Right hindlimb (tissue), 1 donor: ENCODE data around the gene AP5S1.

Experiments
- DNase-seq: peaks from one replicate; pipeline ENCODE4 v3.0.0-alpha.2; 2018

AP5S1 gene

DNA sequence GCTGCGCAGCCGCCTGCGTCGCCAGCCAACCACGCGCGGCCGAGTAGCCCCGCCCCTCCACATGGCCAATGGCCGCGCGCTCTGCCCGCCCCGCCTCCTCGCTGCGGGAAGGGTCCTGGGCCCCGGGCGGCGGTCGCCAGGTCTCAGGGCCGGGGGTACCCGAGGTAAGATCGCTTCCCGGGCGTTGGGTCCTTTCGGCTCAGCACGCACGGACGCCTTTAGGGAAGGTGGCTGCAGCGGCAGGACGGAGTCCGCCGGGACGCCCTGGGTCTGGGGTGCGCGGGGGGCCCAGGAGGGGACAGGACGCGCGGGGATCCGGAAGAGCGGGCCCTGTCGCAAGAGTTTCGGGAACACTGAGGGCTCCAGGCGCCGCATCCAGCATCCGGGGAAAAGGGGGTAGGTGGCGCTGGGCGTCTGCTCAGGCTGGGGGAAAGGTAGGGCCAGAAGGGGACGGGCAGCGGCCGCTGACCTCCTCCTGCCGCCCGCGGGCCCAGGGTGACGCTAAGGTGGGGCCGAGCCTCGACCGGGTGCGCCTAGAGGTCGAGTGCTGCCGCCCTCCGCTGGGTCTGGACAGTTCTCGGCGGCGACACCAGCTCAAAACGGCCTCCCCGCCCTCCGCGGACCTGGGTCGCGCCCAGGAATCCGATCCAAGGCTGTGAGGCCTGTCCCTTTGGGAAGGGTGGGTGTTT is 26.5 kb downstream of the AP5S1 start, which contains the start of gene MAVS:
Gene MAVS, plus strand, starts transcription at position 95 of the 689 bp plus-strand sequence. CDS start 7,791 bp downstream, outside the sequence.
- DNase-seq = peak; percentile 92

DNA sequence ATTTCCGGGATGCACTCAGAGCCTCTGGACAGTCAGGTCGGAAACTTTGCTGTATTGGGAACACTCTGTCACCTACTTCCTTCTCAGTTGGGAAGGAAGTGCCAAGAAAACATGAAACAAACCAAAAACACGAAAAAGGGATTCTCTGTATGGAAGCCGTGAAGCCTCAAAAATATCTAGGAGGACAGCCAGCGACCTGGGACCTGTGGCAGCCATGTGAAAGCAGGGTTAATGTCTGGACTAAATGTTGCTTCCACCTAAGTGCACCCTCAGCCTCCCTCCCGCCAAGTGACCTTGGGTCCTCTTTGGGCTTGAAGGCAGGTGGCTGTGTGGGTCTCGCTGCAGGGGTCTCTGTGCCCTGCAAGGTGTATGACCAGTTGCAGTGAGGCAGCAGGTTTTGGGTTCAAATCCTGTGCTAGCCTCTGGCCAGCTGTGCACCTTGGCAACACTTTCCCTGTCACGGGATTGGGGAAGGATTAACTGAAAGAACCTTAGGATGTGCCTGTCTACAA is 27.1 kb downstream of the AP5S1 start:
- no peak for DNase-seq

DNA sequence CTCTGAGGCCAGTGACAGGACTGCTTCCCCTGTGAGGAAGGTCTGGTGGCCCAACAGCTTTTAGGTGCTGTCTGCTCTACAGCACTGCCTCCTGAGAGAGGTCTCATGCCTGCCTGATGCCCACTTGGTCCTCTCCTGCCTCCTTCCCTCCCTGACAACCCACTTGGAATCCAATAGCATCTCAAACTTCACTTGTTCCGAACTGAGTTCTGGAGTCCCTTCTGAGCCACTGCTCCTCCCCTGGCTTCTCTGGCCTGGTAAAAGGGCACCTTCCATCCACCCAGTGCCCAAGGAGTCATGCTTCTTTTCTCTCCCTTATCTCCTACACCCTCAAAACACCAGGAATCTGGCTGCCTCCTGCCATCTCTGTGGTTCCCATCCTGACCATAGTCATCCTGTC is 28.2 kb downstream of the AP5S1 start:
- no peak for DNase-seq

DNA sequence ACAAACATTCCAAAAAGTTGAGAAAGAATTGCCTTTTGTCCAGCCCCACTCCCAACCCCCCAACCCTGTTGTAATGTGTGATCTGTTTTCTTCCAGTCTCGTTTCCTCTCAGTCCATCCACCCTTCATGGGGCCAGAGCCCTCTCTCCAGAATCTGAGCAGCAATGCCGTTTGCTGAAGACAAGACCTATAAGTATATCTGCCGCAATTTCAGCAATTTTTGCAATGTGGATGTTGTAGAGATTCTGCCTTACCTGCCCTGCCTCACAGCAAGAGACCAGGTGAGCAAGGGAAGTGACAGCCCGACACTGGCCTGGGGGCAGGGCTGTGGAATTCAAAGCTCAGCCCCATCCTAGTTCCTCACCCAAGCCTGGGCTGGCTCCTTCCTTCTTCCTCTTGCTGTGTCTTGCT is 34.1 kb downstream of the AP5S1 start:
- DNase-seq = no peak

DNA sequence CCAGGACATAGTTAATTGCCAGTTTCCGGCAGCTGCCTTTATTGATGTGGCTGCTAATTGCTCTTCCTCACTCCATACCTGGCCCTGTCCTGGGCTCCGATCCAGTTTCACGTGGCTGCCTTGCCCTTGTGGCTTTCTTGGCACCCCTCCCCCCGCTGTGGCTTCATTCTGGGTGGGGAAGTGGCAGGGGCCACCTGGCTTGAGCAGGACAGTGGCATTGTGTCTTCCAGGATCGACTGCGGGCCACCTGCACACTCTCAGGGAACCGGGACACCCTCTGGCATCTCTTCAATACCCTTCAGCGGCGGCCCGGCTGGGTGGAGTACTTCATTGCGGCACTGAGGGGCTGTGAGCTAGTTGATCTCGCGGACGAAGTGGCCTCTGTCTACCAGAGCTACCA is 37.1 kb downstream of the AP5S1 start:
- DNase-seq = no peak

DNA sequence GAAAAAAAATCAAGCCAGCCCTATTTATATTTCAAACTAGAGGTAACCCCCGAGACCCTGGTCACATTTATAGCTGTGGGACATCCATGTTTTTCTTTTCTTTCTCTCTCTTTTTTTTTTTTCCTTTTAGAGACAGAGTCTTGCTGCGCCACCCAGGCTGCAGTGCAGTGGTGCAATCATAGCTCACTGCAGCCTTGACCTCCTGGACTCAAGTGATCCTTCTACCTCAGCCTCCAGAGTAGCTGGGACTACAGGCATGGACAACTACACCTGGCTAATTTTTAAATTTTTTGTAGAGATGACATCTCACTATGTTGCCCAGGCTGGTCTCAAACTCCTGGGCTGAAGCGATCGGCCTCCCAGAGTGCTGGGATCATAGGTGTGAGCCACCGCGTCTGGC is 38.3 kb downstream of the AP5S1 start:
- no peak for DNase-seq

DNA sequence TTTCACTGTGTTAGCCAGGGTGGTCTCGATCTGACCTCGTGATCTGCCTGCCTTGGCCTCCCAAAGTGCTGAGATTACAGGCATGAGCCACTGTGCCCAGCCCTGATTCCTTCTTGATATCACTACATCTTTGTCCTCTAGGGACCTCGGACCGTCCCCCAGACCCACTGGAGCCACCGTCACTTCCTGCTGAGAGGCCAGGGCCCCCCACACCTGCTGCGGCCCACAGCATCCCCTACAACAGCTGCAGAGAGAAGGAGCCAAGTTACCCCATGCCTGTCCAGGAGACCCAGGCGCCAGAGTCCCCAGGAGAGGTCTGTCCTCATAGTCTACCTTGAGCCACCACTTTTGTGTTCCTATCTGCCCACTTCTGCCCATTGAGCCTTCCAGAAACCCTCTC is 40.8 kb downstream of the AP5S1 start:
- DNase-seq = no peak

DNA sequence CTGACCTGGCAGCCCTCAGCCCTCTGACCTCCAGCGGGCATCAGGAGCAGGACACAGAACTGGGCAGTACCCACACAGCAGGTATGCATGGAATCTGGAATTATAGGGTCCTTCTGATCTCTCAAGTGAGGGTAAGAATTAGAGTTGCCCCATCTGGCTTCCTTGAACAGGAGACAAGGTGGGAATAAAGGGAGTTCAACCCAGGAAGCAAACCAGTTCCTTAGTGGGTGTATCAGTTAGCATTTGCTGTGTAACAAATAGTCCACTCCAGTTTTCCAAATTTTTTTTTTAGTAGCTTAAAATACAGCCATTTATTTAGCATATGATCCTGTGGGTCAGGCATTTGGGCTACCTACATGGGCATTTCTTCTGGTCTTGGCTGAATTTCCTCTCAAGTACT is 42.0 kb downstream of the AP5S1 start:
- no peak for DNase-seq

DNA sequence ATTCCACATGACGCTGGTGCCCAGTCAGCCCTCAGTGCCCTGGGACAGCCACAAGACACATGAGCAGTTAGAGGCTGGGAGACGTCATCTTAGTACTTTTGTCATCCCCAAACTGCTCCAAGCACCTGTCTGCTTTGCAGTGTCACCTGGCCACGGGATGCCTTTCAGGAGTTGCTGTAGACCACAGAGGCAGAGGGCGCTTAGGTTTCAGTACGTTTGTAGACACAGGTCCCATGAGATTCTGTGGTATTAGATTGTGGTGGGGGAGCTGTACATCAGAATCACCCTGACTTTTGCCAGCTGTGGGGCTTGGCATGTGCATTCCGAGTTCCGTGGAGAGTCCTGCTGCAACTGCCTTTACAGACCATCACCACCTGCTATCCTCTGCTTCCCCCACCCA is 43.0 kb downstream of the AP5S1 start:
- no peak for DNase-seq

DNA sequence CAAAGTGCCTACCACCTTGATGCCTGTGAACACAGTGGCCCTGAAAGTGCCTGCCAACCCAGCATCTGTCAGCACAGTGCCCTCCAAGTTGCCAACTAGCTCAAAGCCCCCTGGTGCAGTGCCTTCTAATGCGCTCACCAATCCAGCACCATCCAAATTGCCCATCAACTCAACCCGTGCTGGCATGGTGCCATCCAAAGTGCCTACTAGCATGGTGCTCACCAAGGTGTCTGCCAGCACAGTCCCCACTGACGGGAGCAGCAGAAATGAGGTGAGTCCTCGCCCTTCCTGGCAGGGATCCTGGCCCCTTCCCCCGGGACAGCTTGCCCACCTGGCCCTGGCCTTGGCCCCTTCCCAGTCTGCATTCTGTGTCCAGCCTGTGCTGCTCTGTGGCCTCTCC is 44.2 kb downstream of the AP5S1 start:
- DNase-seq = no peak

DNA sequence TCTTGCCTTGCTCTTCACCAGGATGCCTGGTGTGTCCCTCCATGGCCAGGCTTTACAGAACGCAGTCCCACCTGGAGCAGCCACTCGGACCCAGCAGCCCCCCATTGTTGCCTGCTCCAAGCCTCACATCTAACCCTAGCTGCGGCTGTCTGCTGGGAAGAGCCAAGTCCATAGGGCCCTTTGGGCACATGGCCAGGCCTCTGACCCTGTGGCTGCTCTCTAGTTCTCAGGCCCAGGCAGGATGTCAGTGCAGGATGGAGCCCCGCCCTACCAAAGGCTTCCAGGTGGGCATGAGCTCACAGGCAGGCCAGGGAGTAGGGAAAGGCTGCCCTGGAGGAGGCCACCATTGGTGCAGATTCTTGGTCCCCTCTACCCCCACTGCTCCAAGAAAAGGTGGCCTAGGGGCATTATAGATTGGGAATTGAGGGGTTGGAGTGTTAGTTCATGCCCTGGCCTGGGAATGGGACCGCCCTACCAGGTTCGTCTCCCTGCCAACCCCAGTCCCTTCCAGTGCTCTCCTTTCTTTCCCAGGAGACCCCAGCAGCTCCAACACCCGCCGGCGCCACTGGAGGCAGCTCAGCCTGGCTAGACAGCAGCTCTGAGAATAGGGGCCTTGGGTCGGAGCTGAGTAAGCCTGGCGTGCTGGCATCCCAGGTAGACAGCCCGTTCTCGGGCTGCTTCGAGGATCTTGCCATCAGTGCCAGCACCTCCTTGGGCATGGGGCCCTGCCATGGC is 45.0 kb downstream of the AP5S1 start:
- no peak for DNase-seq

DNA sequence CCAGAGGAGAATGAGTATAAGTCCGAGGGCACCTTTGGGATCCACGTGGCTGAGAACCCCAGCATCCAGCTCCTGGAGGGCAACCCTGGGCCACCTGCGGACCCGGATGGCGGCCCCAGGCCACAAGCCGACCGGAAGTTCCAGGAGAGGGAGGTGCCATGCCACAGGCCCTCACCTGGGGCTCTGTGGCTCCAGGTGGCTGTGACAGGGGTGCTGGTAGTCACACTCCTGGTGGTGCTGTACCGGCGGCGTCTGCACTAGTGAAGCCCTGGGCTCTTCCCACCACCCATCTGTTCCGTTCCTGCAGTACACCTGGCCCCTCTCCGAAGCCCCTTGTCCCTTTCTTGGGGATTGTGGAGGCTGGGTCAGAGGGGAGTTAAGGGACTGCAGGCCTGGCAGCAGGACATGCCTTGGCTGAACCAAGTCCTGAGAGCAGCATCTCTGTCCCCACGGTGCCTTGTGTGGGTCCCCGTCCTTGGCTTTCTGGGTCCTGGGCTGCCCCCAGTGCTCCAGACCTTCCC is 45.6 kb downstream of the AP5S1 start:
- no peak for DNase-seq

DNA sequence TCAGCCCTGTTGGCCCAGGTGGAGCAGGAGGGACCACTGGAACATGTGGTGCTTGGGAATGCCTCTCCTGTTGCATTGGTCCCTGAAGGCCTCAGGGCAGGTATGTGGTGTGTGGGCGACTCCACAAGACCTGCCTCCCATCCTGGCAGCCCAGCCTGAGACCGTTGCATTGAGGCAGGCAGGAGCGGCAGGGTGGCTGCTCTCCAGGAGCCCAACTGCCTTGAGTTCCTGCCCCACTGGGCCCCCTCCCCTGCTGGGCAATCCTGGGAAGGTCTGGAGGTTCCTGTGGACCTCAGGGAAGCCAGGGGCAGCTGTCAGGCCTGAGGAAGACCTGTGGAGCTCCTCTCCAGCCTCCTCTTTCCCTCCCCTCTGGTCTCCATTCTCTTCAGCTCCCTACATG is 46.1 kb downstream of the AP5S1 start:
- DNase-seq = no peak

DNA sequence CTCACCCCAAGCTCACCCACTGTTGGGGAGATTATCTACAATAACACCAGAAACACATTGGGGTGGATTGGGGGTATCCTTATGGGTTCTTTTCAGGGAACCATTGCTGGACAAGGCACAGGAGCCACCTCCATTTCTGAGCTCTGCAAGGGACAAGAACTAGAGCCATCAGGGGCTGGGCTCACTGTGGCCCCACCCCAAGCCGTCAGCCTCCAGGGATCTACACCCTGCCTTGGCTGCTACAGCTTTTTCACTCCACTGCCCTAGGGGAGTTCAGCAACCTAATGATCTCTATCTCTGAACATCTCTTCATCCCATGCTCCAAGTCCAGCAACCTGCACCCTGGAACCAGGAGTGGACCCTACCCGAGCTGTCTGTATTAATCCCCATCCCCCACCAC is 47.5 kb downstream of the AP5S1 start:
- DNase-seq = no peak

DNA sequence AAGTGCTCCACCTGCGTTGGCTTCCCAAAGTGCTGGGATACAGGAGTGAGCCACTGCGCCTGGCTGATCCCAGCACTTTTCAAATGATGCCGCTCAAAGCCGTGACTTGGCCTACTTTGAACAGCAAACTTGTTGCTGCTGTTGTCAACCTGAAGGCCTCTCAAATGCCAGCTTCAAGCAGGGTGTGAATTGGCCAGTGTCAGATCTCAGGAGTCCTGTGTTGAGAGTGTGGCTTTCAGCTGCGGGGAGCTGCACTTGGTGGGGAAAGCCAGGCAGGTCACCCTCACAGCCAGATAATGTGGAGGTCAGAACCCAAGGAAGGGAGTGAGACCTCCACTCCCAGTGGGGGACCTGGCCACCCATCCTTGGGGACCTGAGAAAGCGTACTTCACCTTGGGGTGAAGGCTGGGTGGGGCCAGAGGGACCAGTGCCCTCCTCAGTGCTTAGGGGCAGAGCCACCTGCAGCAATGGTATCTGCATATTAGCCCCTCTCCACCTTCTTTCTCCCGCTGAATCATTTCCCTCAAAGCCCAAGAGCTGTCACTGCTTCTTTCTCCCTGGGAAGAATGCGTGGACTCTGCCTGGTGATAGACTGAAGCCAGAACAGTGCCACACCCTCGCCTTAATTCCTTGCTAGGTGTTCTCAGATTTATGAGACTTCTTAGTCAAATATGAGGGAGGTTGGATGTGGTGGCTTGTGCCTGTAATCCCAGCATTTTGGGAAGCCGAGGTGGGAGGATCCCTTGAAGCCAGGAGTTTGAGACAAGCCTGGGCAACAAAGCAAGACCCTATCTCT is 49.7 kb downstream of the AP5S1 start:
- DNase-seq = no peak

DNA sequence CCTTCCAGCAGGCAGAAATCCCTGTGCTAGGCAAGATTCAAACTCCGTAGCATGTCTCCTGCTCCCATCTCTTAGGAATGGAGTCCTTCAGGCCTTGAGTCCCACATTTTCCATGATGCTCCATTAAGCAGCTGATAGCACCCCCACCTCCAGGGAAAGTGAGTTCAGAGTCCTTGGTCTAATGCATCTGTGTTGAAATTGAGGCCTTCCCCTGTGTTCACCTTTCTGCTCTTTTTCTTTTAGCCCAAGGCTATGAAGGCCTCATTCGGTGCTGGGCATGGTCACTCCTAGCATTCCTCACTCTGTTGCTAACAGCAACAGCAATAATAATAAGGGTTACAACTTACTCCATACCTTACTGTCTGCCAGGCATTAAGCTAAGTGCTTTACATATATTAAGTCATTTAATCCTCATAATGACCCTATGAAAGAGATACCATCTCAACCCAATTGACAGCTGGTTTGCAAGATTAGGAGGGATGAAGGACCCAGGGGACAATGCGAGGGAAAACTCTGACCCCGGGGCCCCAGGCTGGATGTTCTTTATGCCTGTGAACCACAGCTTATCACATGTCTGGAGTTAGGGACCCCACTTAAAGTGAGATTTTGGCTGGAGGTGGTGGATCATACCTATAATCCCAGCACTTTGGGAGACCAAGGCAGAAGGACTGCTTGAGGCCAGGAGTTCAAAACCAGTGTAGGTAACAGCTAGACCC is 51.4 kb downstream of the AP5S1 start:
- no peak for DNase-seq

DNA sequence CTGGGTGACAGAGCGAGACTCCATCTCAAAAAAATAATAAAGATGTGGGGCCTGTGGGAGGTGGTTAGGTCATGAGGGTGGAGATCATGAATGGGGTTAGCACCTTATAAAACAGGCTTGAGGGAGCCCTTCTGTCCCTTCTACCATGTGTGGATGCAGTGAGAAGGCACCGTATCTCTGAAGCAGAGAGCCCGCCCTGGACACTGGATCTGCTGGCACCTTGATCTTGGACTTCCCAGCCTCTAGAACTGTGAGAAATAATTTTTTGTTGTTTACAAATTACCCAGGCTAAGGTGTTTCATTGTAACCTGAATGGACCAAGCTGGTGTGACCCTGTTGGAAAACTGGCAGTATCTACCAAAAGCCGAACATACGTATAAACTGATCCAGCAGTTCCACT is 53.2 kb downstream of the AP5S1 start:
- no peak for DNase-seq

DNA sequence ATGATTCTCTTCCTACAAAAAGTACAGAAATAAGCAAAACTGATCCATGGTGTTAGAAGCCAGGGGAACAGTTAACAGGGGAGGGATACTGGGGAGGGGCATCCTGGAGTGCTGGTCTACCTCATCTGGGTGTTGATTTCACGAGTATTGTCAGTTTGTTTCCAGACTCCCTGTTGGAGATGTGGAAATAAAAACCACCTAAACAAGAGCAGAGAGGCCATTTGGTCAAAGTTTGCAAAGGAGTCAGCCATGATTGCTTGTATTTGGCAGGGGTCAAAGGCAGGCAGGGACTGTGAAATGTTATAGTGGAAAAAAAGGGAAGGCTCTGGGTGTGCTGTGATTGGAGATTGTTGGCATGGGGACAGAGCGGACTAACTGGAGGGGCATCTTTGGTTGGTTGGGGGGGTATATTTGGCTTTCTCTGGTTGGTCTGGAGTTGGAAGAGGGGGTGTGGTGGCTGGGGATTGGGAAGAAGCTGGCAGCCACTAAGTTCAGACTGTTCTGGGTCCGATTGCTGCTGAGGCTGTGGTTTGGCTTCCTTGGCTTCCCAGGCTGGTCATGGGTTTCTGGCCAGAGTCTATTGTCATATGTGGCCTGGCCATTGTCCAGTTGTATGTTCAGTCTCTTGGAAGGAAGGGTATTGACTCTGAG is 54.0 kb downstream of the AP5S1 start:
- peak; percentile 62 for DNase-seq

DNA sequence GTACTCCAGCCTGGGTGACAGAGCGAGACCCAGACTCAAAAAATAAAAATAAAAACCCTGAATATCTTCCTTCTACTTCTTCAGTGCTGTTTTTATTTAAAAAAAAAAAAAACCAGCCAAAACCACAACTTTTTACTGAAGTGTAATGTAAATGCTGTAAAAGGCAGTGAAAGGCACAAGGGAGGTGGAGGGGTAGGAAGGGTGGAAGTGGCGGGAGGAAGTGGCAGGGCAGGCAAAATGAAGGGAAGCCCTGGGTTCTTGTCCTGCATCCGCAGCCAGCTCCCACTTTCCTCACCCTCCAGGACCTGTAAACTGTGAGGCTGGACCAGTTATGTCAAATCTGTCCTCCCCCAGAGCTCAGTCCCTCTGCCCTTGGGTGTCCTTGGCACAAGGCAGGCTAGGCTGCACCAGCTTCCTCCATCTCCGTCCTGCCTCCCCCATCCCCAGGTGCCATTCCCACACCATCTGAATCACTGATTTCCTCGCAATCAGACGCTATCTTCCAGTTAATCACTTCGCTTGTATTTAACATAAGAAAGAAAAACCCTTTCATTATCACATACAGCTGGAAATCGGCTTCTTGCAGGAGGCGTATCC is 55.1 kb downstream of the AP5S1 start:
- DNase-seq = no peak

DNA sequence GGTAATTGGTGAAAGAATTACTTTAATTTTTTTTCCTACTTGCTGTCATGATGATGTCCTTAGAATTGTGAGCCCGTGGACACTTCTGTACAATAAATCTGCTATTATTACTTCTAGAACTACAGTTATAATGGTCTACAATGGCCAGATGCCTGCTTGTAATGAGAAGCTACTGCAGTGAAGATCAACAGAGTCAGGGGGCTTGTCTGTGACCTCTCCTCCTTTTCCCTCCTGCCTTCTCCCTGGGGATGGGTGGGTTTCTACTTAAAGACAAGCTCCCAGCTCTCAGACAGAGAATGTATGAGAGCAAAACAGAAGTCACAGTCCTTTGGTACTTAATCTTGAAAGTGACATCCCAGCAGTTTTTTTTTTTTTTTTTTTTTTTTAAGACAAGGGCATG is 55.7 kb downstream of the AP5S1 start:
- DNase-seq = no peak

DNA sequence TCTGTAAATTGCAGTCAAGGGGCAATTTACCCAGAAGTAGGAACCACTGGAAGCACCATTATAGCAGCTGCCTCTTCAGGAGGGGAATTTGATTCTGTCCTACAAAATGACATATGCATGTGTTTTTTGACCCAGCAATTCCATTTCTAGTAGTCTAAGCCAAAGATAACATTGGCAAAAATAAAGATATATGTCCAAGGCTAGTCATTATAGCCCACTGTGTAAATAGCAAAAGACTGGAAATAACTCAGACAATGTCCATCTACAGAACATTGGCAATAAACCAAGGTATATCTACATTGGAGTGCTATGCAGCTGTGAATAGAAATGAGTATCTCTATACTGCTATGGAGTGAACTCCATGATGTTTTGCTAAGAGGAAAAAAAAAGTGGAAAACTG is 56.3 kb downstream of the AP5S1 start:
- no peak for DNase-seq
